Measurements from ENCODE around the gene CHST10.
A peak's percentile ranks its signal among the peaks of the same experiment; 100 is the strongest.

CHST10 gene

DNA sequence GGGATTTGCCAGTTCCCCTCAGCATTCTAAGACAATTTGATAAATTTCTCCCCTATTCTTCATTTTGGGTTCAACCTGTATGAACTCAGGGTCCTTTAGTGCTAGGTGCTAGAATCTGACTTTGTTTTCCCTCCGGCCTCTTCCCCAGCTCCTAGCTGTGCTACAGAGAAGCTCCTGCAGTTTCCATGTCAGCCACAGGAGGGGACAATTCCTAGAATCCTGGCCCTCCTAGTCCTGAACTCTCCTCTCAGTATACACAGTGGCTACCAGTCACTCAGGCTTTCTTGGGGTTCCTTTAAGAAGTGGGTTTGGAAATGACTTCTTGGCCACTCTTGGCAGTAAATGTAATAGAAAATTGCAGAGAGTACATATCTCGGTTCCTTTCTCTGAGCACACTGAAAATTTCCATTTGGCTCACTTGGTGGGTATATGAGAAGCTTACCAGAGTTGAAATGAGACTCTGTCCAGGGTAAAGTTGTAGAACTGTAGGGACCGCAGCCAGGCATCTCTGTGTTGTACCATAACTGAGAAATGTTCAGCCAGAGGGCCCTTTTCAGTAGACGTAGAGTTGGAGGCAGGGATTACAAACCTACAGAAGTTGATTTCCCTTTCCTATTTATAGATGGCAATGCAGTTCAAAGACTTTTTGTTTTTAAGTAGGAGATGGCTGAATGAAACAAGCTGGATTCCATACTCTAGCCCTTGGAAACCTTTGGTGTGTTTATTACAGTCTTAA is 5.0 kb upstream of the CHST10 start:
- H3K56ac ChIP-seq (ENCODE audit: low read length): no peak overlapping the region
- H2BK5ac ChIP-seq (ENCODE audit: low read length): no peak overlapping the region
- no peak overlapping the region for H2BK120ac ChIP-seq (ENCODE audit: low read depth, low read length)
- no peak overlapping the region for H3K23ac ChIP-seq (ENCODE audit: low read length)
- H3K36me3 ChIP-seq (ENCODE audit: control insufficient read depth, insufficient read depth, low read length): no peaks in the 10 kb centered on the region
- no peak overlapping the region for H3K4me3 ChIP-seq (ENCODE audit: low read length)
- H3K79me1 ChIP-seq (ENCODE audit: low read length): no peaks in the 10 kb centered on the region
- no peak overlapping the region for H3K18ac ChIP-seq (ENCODE audit: low read length)
- no peak overlapping the region for H3K4me2 ChIP-seq (ENCODE audit: low read length)
- H3K4ac ChIP-seq (ENCODE audit: low read depth, low read length): no peak overlapping the region
- no peaks in the 10 kb centered on the region for H3K4me1 ChIP-seq (ENCODE audit: control insufficient read depth, low read depth, low read length)
- H3K9ac ChIP-seq (ENCODE audit: low read length): no peak overlapping the region
- no peak overlapping the region for H2AK5ac ChIP-seq (ENCODE audit: low read length)
- H4K8ac ChIP-seq (ENCODE audit: low read depth, low read length): no peak overlapping the region
- WGBS (ENCODE audit: extremely low coverage, insufficient coverage, low lambda C conversion rate): no CpG with 5 or more reads among the region's 4 CpGs
- H3K27me3 ChIP-seq (ENCODE audit: insufficient read depth, low read length, poor library complexity): no peaks in the 10 kb centered on the region
- no peak overlapping the region for H4K5ac ChIP-seq (ENCODE audit: low read length)
- no peak overlapping the region for H3K27ac ChIP-seq (ENCODE audit: low read depth, low read length)
- H3K79me2 ChIP-seq (ENCODE audit: control insufficient read depth, insufficient read depth, low read length): no peaks in the 10 kb centered on the region
- DNase-seq: peak; percentile 61
- no peak overlapping the region for H2BK15ac ChIP-seq (replicated peaks; ENCODE audit: low read depth)

DNA sequence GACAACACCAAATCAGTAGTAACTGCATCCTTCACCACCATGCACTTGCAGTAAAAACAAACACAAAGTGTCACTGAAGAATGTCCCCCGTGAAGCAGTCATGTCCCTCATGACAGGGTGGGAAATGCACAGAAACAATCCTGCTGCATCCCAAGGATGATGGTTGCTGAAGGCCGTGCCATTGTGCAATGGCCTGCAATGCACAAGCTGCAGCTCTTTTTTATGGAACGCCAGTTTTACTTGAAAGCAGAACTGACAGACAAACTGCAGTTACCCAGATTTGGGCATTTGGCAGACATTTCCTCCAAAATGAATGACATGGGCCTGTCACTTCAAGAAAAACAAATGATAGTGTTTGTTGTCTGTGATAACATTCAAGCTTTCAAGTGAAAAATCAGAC is 2.4 kb upstream of the CHST10 start:
- no CpG with 5 or more reads among the region's 3 CpGs for WGBS (ENCODE audit: extremely low coverage, insufficient coverage, low lambda C conversion rate)
- Histone ChIP-seq H3K4me1 (ENCODE audit: control insufficient read depth, low read depth, low read length) (no peaks in the 10 kb centered on the region), H3K23ac (ENCODE audit: low read length) (no peak overlapping the region), H3K27me3 (ENCODE audit: insufficient read depth, low read length, poor library complexity) (no peaks in the 10 kb centered on the region), H2BK120ac (ENCODE audit: low read depth, low read length) (no peak overlapping the region), H2AK5ac (ENCODE audit: low read length) (no peak overlapping the region), H2BK5ac (ENCODE audit: low read length) (no peak overlapping the region), H2BK15ac (replicated peaks; ENCODE audit: low read depth) (no peak overlapping the region), H3K4me3 (ENCODE audit: low read length) (no peak overlapping the region), H3K4me2 (ENCODE audit: low read length) (no peak overlapping the region), H3K79me2 (ENCODE audit: control insufficient read depth, insufficient read depth, low read length) (peaks cover 5% of the 10 kb centered on the region), H3K9ac (ENCODE audit: low read length) (no peak overlapping the region), H3K18ac (ENCODE audit: low read length) (no peak overlapping the region), H3K79me1 (ENCODE audit: low read length) (no peaks in the 10 kb centered on the region), H3K56ac (ENCODE audit: low read length) (no peak overlapping the region), H4K5ac (ENCODE audit: low read length) (no peak overlapping the region), H3K36me3 (ENCODE audit: control insufficient read depth, insufficient read depth, low read length) (no peaks in the 10 kb centered on the region), H3K27ac (ENCODE audit: low read depth, low read length) (no peak overlapping the region), H4K8ac (ENCODE audit: low read depth, low read length) (no peak overlapping the region), H3K4ac (ENCODE audit: low read depth, low read length) (no peak overlapping the region)
- no peak for DNase-seq

DNA sequence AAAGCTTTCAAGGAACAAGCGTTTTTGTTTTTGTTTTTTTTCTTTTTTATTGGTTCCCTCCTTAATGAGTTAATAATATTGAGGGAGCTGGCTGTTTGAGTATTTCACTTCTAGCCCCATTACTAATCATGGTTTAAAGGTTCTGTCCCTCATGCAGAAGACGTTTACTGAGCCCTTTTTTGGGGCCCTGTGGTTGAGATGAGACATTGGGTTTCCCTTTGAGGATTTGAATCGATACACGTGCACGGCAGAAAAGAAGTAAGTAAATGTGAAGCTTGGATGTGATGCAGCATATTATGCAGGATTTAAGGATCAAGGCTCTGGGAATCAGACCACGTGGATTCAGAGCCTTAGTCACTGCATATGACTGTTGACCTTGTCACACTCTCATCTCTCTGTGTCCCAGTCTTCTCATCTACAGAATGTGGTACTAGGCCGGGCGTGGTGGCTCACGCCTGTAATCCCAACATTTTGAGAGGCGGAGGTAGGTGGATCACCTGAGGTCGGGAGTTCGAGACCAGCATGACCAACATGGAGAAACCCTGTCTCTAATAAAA is 1.0 kb upstream of the CHST10 start:
- H4K5ac ChIP-seq (ENCODE audit: low read length): no peak overlapping the region
- H3K4me1 ChIP-seq (ENCODE audit: control insufficient read depth, low read depth, low read length): peaks cover 2% of the 10 kb centered on the region
- H3K23ac ChIP-seq (ENCODE audit: low read length): no peak overlapping the region
- no peak overlapping the region for H2BK15ac ChIP-seq (replicated peaks; ENCODE audit: low read depth)
- no peak overlapping the region for H3K4ac ChIP-seq (ENCODE audit: low read depth, low read length)
- H3K36me3 ChIP-seq (ENCODE audit: control insufficient read depth, insufficient read depth, low read length): no peaks in the 10 kb centered on the region
- no peak overlapping the region for H3K56ac ChIP-seq (ENCODE audit: low read length)
- peaks cover 5% of the 10 kb centered on the region for H3K79me2 ChIP-seq (ENCODE audit: control insufficient read depth, insufficient read depth, low read length)
- H3K9ac ChIP-seq (ENCODE audit: low read length): no peak overlapping the region
- H3K79me1 ChIP-seq (ENCODE audit: low read length): peaks cover 1% of the 10 kb centered on the region
- no peak overlapping the region for H3K4me3 ChIP-seq (ENCODE audit: low read length)
- no CpG with 5 or more reads among the region's 12 CpGs for WGBS (ENCODE audit: extremely low coverage, insufficient coverage, low lambda C conversion rate)
- H3K27me3 ChIP-seq (ENCODE audit: insufficient read depth, low read length, poor library complexity): no peaks in the 10 kb centered on the region
- no peak overlapping the region for H3K4me2 ChIP-seq (ENCODE audit: low read length)
- DNase-seq: no peak
- no peak overlapping the region for H4K8ac ChIP-seq (ENCODE audit: low read depth, low read length)
- no peak overlapping the region for H3K27ac ChIP-seq (ENCODE audit: low read depth, low read length)
- no peak overlapping the region for H2AK5ac ChIP-seq (ENCODE audit: low read length)
- no peak overlapping the region for H2BK5ac ChIP-seq (ENCODE audit: low read length)
- no peak overlapping the region for H3K18ac ChIP-seq (ENCODE audit: low read length)
- no peak overlapping the region for H2BK120ac ChIP-seq (ENCODE audit: low read depth, low read length)

DNA sequence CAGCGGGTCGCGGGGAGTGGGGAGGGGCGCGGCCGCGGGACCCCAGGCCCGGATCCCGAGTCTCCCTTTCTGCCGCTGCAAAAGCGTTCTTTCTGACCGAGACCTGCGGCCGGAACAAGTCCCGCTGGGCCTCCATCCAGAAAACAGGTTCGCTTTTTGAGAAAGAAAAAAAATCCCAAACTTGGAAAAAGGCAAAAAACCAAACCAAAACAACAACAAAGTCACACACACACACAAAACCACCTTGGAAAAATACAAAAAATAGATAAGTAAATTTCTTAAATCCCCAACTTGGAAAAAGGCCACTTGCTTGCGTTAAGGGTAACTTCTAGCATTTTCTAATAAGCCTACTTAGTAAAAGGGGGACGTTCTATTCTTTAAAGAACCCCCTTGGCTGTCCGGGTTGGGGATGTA is 250 bp upstream of the CHST10 start:
- peak overlapping the region; percentile 55 for H3K4me3 ChIP-seq (ENCODE audit: low read length)
- H3K4ac ChIP-seq (ENCODE audit: low read depth, low read length): peak overlapping the region; percentile 95
- no peak for DNase-seq
- H3K56ac ChIP-seq (ENCODE audit: low read length): peak overlapping the region; percentile 83
- H3K4me2 ChIP-seq (ENCODE audit: low read length): peak overlapping the region; percentile 36
- no peak overlapping the region for H2BK120ac ChIP-seq (ENCODE audit: low read depth, low read length)
- no peak overlapping the region for H2BK15ac ChIP-seq (replicated peaks; ENCODE audit: low read depth)
- no CpG with 5 or more reads among the region's 19 CpGs for WGBS (ENCODE audit: extremely low coverage, insufficient coverage, low lambda C conversion rate)
- no peaks in the 10 kb centered on the region for H3K27me3 ChIP-seq (ENCODE audit: insufficient read depth, low read length, poor library complexity)
- peak overlapping the region; percentile 60 for H3K9ac ChIP-seq (ENCODE audit: low read length)
- H3K23ac ChIP-seq (ENCODE audit: low read length): no peak overlapping the region
- peaks cover 1% of the 10 kb centered on the region for H3K79me1 ChIP-seq (ENCODE audit: low read length)
- H3K18ac ChIP-seq (ENCODE audit: low read length): peak overlapping the region; percentile 99
- H3K4me1 ChIP-seq (ENCODE audit: control insufficient read depth, low read depth, low read length): peaks cover 2% of the 10 kb centered on the region
- peak overlapping the region; percentile 91 for H4K8ac ChIP-seq (ENCODE audit: low read depth, low read length)
- H3K27ac ChIP-seq (ENCODE audit: low read depth, low read length): peak overlapping the region; percentile 83
- peaks cover 5% of the 10 kb centered on the region for H3K79me2 ChIP-seq (ENCODE audit: control insufficient read depth, insufficient read depth, low read length)
- no peaks in the 10 kb centered on the region for H3K36me3 ChIP-seq (ENCODE audit: control insufficient read depth, insufficient read depth, low read length)
- no peak overlapping the region for H4K5ac ChIP-seq (ENCODE audit: low read length)
- no peak overlapping the region for H2BK5ac ChIP-seq (ENCODE audit: low read length)
- H2AK5ac ChIP-seq (ENCODE audit: low read length): no peak overlapping the region

DNA sequence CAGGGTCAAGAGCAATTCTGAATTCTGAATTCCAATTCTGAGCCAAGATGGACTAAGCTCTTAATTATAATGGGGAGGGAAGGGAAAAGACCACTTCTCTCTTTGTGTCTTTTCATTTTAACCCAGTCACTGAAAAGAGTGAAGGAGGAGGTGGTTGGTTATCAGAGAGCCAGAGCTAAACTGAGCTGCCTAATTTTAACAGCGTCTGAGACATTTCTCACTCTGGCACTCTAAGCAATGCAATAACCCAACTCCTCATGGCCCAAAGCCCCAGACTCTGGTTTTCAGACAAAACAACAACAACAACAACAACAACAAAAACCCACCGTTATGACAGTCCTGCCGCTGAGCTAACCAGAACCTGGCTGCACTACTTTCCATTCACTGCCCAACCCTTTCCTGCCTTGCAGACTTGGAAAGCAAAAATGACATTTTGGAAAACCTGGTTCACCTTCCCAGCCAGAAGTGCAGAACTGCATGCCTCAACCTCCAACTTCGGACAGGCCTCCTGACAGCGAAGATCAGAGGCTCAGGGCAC is 1.0 kb downstream of the CHST10 start:
- H2AK5ac ChIP-seq (ENCODE audit: low read length): no peak overlapping the region
- peak overlapping the region; percentile 83 for H3K56ac ChIP-seq (ENCODE audit: low read length)
- H3K4ac ChIP-seq (ENCODE audit: low read depth, low read length): no peak overlapping the region
- no peak overlapping the region for H3K23ac ChIP-seq (ENCODE audit: low read length)
- no peaks in the 10 kb centered on the region for H3K36me3 ChIP-seq (ENCODE audit: control insufficient read depth, insufficient read depth, low read length)
- H3K4me3 ChIP-seq (ENCODE audit: low read length): peak overlapping the region; percentile 39
- H3K18ac ChIP-seq (ENCODE audit: low read length): no peak overlapping the region
- no peaks in the 10 kb centered on the region for H3K27me3 ChIP-seq (ENCODE audit: insufficient read depth, low read length, poor library complexity)
- no peak overlapping the region for H4K8ac ChIP-seq (ENCODE audit: low read depth, low read length)
- H3K79me1 ChIP-seq (ENCODE audit: low read length): peaks cover 4% of the 10 kb centered on the region
- no peak overlapping the region for H2BK15ac ChIP-seq (replicated peaks; ENCODE audit: low read depth)
- no peak overlapping the region for H4K5ac ChIP-seq (ENCODE audit: low read length)
- H3K9ac ChIP-seq (ENCODE audit: low read length): peak overlapping the region; percentile 60
- no CpG with 5 or more reads among the region's 5 CpGs for WGBS (ENCODE audit: extremely low coverage, insufficient coverage, low lambda C conversion rate)
- peak overlapping the region; percentile 89 for H3K4me2 ChIP-seq (ENCODE audit: low read length)
- no peak overlapping the region for H2BK120ac ChIP-seq (ENCODE audit: low read depth, low read length)
- H2BK5ac ChIP-seq (ENCODE audit: low read length): no peak overlapping the region
- peaks cover 2% of the 10 kb centered on the region for H3K4me1 ChIP-seq (ENCODE audit: control insufficient read depth, low read depth, low read length)
- no peak for DNase-seq
- H3K79me2 ChIP-seq (ENCODE audit: control insufficient read depth, insufficient read depth, low read length): peaks cover 8% of the 10 kb centered on the region
- no peak overlapping the region for H3K27ac ChIP-seq (ENCODE audit: low read depth, low read length)
